ENCODE data around the gene PSPN. TPM values are rescaled to one million over a fixed set of nuclear protein-coding genes. Genes with fewer than 3 reads are reported as not detected.
A peak's percentile ranks its signal among the peaks of the same experiment; 100 is the strongest.

Gene PSPN
- total and polyA plus RNA-seq, 2 of the 13 experiments (the other 11 are each of a cell fraction or from before 2014, with no cell fraction given): 0.69 to 1.1 TPM

DNA sequence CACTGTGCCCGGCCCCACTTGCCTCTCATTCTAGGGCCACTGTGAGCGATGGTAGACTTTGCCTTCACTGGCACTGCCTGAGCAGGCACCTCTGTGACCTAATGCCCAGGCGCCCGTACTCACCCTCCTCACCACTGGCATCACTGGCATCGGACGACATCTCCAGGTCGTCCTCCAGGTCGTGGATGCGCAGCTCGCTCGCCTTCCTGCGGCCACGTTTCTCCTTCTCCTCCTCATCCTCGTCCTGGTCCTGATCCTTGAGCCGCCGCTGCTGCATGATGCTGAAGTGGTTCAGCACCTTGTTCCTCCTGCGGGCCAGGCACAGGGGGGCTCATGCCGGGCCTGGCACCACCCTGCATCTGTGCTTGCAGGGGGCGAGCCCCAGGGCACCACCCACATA lies 7.5 kb upstream of the PSPN start (continued):
- TF ChIP-seq, protein P1, sequence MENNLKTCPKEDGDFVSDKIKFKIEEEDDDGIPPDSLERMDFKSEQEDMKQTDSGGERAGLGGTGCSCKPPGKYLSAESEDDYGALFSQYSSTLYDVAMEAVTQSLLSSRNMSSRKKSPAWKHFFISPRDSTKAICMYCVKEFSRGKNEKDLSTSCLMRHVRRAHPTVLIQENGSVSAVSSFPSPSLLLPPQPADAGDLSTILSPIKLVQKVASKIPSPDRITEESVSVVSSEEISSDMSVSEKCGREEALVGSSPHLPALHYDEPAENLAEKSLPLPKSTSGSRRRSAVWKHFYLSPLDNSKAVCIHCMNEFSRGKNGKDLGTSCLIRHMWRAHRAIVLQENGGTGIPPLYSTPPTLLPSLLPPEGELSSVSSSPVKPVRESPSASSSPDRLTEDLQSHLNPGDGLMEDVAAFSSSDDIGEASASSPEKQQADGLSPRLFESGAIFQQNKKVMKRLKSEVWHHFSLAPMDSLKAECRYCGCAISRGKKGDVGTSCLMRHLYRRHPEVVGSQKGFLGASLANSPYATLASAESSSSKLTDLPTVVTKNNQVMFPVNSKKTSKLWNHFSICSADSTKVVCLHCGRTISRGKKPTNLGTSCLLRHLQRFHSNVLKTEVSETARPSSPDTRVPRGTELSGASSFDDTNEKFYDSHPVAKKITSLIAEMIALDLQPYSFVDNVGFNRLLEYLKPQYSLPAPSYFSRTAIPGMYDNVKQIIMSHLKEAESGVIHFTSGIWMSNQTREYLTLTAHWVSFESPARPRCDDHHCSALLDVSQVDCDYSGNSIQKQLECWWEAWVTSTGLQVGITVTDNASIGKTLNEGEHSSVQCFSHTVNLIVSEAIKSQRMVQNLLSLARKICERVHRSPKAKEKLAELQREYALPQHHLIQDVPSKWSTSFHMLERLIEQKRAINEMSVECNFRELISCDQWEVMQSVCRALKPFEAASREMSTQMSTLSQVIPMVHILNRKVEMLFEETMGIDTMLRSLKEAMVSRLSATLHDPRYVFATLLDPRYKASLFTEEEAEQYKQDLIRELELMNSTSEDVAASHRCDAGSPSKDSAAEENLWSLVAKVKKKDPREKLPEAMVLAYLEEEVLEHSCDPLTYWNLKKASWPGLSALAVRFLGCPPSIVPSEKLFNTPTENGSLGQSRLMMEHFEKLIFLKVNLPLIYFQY (CRISPR knock-in tag; IDR thresholded peaks at IDR 0.05; ENCODE audit: borderline replicate concordance): no peak
- TF ChIP-seq ZNF557 (CRISPR knock-in tag; IDR thresholded peaks at IDR 0.05): no peak
- no peak for TF ChIP-seq CHCHD3 (CRISPR knock-in tag; IDR thresholded peaks at IDR 0.05)
- 0 out of 2 replicates have a peak, but pooled peaks have one; percentile 28 for TF ChIP-seq RBFOX2 (IDR thresholded peaks at IDR 0.05; ENCODE audit: low read depth, low read length)
- no peak for TF ChIP-seq RXRB (CRISPR knock-in tag; IDR thresholded peaks at IDR 0.05; ENCODE audit: borderline replicate concordance)

GRCh38 chr19:6381030-6381750 lies 5.5 kb upstream of the PSPN start:
- ATAC-seq: no peak
- H3K4me3 ChIP-seq (replicated peaks in 1 of 3; ENCODE audit: insufficient read depth in 1 of 3, low read depth in 2 of 3, low read length in 3 of 3): no peak overlapping the region
- 98% methylated on average over 37 of the region's 40 CpGs for WGBS (ENCODE audit: low lambda C conversion rate)
- H3K4me1 ChIP-seq (ENCODE audit: insufficient read depth, low read length): no peaks in the 10 kb centered on the region
- ChIA-PET CTCF (ENCODE audit: low intra/inter-chr PET ratio, low total read pairs) (no interaction called here), POLR2A (no interaction called here)
- no peak overlapping the region for H2AFZ ChIP-seq (ENCODE audit: low read length)
- in situ Hi-C loops (cut with HindIII; ENCODE audit: extremely low pct_ligation_motif_present, low pct_unique_long_range_greater_than_20kb): no loop called here
- H3K4me2 ChIP-seq (ENCODE audit: low read depth, low read length): no peak overlapping the region
- H4K20me1 ChIP-seq (ENCODE audit: insufficient read depth, low read length): peaks cover 3% of the 10 kb centered on the region; the same call in 1 of the 2 replicates
- peaks cover 17 to 51% of the 10 kb centered on the region in 2 experiments for H3K36me3 ChIP-seq (replicated peaks in 1 of 2; ENCODE audit: control insufficient read depth in 1 of 2, insufficient read depth in 2 of 2, low read length in 2 of 2)
- BruUV-seq (replicated peaks): no TSS peak
- peak; percentile 36 for TF ChIP-seq AGO2 (optimal IDR thresholded peaks at IDR 0.05; ENCODE audit: low read depth, low read length)
- TF ChIP-seq GTF3A (CRISPR knock-in tag; conservative IDR thresholded peaks at IDR 0.05): no peak
- FAIRE-seq: no peak
- no peak overlapping the region for H3K9ac ChIP-seq (ENCODE audit: insufficient read depth, low read depth, low read length)
- no peaks in the 10 kb centered on the region for H3K9me3 ChIP-seq (ENCODE audit: low read length)
- H3K79me2 ChIP-seq (ENCODE audit: insufficient read depth, low read length): no peaks in the 10 kb centered on the region
- no peak for DNase-seq (ENCODE audit: low spot score)
- intact Hi-C loops (cut with micrococcal nuclease; ENCODE audit: unreplicated experiment): no loop called here
- no peak overlapping the region for H3K27ac ChIP-seq (ENCODE audit: extremely low read length, insufficient read depth, low read length)
- no peaks in the 10 kb centered on the region for H3K27me3 ChIP-seq (ENCODE audit: control insufficient read depth in 1 of 2, insufficient read depth in 2 of 2, low read length in 2 of 2)

Measured in HepG2 (cell line).